NCI-H2107 treated with DMSO at 0.1 percent for 48 hours (cell line): ENCODE data around the gene RASGEF1B.

Source experiments
- DNase-seq: peaks from one replicate; lab custom pipeline; 2025; ENCODE audit not compliant: unreplicated experiment; lab: John Stamatoyannopoulos, UW

RASGEF1B gene

DNA sequence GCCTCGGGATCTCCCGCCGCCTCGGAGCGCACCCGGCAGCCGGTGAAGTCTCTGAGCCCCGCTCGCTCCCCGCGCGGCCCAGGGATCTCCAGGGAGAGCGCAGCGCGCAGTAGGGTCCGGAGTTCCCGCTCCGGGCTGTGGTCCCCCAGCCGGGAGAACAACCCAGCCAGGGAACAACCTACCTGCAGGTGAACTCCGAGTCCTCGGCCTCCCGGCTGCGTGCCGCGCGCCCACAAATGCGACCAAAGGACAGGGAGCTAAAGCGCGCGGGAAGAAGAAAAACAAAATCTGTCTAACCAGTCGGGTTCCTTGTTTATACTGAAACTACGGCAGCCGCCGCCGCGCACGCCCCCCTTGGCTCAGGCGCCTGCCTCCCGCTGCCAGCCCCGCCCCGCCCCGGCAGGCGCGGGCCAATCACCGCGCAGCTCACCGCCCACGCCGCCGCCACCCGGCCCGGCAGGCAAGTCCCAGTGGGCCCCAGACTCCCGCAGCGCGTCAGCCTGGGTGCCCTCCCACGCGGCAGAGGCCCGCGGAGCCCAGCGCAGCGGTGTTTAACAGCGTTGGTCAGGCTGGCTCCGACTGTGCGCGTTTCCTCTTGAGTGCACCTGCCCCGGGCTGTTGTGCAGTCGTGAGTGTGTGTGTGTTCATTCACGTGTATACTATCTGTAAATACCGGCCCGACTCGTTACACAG is at the start of gene RASGEF1B:
Gene RASGEF1B, minus strand, starts transcription at position 320 of the 693 bp plus-strand sequence. CDS start 12,399 bp downstream, outside the sequence.
- DNase-seq, result peak; percentile 86

DNA sequence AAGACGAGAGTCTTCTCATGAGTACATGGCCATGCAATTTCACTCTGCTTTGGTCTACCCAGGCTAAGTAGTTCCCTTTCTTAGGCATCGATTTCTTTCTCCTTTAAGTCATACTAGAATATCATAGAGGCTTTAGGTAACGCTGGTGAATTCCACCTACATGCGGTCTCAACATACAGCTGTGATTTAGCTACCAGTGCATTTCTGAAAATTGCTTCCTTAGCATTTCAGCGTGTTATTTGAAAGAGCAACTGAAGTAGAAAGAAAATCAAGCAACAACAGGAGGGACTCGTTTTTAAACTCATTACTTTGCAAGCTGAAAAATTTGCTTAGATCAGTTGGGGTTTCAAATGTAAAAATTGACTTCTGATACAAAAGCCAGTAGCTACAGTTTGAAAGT is 48.1 kb upstream of the RASGEF1B start:
- DNase-seq, result no peak

DNA sequence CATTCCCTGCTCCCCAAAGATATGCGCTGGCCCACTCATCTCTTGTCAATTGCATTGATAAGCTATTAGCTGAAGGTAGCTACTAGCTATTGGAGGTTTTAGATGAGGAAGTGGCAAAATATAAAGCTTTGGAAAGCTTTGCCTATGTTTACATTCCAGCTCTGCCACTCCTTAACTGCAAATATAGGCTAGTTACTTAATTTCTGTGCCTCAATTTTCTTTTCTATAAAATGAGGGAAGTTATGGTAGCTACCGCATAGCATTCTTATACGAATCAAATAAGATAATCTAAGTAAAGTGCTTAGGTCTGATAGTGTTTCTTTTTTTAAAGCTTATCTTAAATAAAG is 47.7 kb upstream of the RASGEF1B start:
- no peak for DNase-seq

DNA sequence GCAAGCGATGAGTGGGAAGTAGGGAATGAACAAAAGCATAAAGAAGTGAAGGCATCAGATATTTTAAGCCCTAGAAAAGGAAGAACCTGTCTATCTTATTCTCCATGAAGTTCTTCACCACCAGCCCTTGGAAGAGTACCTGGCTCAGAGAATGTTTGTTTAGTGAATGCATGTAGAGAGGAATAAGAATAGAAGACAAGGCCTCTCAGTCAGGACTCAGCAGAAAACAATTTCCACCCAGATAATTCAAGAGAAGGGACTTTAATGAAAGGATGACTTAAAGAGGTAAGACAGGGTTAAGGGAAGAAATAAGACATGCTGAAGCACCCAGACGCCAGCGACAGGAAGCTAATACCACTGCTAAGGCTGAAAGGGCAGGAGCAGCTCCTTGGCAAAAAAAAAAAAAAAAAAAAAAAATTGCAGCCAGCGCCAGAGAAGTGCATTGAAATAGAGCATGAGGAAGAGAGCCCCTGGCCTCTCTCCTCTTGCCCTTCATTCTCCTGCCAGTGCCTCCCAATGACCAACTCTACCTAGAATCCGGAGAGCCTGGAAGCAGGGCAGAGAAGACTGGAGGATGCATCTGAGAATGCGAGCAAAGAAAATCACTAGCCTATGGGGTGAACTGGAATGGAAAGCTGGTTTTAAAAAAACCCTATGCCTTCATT is 47.2 kb upstream of the RASGEF1B start:
- no peak for DNase-seq

DNA sequence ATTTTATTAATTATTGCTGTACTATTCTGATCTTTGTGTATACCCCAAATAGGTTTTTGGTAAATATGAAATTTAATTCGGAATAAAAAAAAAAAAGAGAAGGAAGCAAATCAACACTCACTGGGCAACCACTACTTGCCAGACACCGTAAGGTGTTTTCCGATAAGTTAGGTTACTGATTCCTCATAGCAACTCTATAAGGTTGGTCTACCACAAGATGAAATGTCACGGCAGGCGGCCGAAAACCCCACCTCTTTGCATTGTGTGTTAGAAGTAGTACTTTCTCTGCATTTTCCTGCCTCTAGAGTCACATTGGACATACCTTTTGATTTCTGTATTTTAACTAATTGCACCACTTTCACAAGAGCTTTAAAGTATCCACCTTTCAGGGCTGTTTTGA is 44.5 kb upstream of the RASGEF1B start:
- DNase-seq, result no peak

DNA sequence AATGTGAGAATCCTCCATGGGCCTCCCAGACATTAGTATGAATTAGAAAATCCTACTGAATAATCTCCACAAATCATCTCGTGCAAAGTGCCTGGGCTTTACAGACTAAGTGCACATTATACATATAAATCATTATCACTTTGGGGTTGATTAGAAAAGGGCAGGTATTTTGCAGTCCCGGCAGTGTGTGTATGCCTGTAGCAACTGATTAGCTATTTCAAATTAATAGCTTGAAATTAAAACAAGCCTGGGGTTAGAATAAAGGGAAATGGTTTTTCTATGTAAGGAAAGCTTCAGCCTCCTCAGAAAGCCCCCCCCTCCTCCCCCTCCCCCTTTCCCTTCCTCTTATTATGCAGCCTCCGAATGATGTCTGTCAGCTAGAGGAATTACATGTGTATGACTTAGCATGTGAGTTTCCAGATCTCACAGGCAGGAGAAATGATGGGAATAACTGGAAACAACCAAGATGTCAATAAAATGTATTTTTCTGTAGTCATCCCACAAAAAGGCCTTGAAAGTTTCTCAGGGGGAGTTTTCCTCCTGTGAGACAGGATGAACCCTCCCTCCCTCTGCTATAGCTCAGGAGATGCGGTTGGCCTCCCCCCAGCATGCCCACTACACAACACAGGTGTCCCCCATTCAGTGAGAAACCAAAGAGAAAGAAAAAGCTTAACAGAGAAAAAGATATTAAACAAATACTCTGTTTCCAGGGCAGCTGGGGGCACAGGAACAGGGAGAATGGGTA is 41.2 kb upstream of the RASGEF1B start:
- no peak for DNase-seq

DNA sequence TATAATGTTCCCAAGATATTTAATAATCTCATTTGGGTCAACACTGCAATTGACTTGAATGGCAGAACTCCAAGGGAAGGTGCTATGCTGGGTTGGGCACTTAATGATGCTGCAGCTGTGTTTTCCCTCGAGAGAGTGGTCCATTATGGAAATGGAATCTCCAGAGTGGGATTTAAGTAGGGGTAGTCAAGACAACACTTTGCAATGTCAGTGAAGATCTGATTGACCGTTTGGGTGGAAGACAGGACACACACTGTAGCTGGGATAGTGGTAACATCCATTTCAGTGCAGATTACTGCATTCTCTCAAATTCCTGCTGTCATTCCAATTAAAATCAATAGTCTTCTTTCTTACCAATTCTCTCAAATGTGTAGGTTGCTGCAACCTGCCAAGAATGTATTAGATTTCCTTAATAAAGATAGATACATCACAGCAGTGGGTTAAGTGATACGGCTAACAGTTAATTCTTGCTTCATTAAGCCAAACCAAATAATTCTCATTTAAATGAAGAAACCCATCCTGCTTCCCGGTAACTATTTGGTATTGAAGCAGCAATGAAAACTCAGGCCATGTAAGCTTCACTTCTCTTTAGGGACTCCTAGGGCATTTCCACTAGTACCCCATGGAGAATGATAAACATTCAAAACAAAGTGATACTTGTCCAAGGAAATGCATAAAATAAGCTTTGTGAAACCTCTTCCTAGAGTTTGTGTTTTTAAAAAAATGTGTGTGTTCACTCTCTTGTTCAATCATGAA is 40.5 kb upstream of the RASGEF1B start:
- DNase-seq, result no peak

DNA sequence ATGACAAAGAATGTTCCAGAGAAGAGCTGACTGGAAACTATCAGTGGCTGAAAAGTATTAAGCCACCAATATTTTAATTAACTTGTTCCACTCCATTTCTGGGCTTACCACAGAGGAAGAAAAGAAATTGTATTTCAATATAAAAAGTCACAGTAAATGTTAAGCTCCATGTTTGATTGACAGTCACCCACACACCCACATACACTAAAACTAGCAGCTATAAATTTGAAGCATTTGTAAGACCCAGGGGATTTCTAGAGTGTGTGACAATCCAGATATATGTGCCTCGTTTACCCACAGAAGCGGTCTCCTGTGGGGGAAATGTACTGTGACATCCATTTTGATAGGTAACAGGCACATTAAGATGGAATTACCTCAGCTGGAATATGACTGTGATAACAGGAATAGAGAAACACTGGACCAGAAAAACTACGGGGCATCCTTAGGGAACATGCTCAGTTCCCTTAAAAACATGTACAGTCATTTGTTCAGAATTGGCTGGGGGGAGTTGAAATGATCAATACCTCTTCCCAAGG is 39.0 kb upstream of the RASGEF1B start:
- DNase-seq, result no peak

DNA sequence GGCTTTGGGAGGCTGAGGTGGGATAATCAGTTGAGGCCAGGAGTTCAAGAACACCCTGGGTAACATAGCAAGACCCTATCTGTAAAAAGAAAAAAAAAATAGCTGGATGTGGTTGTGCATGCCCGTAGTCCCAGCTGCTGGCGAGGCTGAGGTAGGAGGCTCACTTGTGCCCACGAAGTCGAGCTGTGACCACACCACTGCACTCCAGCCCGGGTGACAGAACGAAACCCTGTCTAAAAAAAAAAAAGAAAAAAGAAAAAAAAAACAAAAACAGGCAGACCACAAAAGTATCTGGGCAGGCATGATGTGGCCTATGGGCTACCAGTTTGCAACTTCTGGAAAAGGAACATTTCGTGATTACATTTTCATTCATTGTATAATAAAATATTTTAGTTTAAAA is 38.1 kb upstream of the RASGEF1B start:
- no peak for DNase-seq

DNA sequence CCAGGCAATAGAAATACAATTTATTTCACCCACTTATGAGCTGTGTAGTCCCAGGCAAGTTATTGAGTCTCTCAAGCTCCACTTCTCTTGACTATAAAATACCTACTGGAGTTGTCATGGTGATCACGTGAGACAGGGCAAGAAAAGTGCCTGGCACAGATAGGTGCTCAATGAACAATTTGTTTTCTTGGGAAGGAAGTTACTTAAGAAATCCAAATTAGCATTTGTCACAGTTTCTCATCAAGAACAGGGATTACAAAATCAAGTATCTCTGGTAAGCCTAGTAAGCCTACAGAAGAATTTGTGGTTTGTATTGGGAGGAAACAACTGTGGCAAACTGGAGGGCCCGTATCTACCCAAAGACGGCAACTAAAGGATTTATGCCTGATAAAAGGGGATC is 37.5 kb upstream of the RASGEF1B start:
- DNase-seq, result no peak

DNA sequence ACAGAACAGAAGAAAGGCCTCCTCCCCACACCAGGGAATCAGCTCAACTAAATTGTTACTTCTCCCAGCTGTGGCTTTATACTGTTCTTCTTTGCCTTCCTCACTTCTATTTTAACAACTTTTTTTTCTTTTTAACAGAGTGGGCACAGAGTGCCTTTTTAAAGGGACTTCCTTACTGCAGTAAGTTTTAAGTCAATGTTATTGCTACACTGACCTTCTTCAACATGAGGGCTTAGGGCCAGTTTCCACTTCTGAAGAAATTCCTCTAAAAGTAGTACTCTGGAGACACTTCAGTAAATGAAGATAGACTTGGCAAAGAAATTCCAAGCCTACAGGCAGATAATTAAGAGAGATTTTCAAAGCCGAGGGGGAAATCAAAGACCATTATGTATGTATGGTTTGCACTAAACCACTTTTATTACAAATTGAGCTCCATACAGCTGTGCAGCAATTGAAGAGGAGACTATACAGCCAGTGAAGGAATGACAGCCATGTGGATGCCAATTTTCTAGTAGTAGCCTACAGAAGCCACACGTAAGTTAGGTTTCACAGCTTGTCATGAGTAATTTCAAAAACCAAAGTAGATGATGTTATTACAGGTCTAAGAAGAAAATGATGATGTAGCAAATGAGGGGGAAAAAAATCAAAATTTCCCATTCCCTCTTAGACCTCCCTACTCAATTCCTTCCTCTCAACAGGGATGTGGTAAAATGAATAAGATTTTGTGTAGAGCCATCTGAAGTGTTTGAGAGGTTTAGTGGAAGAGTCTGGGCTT is 36.9 kb upstream of the RASGEF1B start:
- no peak for DNase-seq

DNA sequence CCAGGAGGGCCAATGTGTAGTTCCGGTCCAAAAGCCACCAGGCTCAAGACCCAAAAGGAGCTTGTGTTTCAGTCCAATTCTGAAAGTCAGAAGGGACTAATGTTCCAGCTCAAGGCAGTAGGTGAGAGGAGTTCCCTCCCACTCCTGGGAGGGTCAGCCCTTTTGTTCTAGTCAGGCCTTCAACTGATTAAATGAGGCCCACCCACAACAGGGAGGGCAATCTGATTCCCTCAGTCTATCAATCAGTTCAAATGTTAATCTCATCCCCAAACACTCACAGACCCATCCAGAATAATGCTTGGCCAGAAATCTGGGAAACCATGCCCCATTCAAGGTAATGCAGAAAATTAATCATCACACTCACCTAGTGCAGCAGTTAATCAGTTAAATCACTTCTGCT is 35.8 kb upstream of the RASGEF1B start:
- DNase-seq, result no peak

DNA sequence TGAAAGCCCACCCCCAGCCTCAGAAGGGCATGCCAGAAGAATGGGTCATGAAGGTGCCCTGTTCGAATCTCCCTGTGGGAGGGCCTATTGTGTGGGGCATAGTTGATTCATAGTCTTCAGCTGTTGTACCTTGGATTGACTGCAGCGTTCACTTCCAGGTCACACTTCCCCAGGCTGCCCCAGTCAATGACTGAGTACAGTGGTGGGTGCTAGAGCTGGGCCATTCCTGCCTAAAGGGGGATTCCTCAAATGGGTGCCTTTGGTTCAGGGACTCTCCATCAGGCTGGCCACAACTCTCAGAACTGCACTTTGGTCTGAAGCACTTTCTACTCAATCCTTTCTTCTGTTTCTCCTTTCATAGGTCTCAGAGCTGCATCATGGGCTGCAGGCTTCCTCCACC is 35.0 kb upstream of the RASGEF1B start:
- no peak for DNase-seq

DNA sequence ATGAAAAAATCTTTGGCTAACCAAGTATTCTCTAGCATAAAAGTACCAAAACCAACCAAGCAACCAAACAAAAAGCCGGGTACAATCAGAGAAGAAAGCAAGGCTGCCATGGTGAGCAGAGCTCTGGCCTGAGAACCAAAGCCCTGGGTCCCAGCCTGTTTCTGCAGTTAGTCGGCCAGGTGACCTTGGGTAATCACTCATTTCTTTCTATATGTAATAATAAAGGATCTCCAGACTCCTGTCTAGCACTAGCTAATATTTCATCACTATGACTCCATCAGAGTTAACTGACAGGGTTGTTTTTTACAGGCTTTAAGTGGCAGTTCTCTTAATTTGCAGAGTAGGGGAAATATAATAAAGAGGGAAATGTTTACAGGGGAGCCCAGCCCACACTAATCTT is 34.0 kb upstream of the RASGEF1B start:
- DNase-seq, result no peak

DNA sequence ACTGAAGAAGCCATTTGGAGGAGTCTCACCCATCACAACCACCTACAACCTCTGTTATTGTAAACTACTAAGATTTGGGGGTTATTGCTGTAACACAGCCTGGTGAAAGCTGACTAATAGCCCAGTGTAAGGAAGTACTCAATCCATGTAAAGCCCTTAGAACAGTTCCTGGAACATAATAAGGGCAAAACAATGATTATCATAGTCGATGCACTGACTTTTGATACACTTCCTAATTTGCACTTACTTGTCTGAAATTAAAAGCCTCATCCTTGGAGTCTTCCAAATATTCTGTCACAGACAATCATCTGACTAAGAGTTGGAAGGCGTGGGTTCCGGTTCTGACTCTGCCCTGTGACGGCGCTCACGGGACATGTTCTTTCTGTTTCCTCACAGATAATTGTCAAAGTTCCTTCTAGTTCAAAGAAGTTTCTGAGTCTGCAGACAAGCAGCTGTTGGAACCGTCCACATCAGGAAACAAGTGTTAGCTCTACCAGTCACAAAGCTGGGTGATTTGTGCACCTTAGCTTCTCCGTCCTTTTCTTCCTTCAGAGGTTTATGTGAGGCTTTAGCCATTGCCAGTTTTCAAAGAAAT is 33.4 kb upstream of the RASGEF1B start:
- no peak for DNase-seq

DNA sequence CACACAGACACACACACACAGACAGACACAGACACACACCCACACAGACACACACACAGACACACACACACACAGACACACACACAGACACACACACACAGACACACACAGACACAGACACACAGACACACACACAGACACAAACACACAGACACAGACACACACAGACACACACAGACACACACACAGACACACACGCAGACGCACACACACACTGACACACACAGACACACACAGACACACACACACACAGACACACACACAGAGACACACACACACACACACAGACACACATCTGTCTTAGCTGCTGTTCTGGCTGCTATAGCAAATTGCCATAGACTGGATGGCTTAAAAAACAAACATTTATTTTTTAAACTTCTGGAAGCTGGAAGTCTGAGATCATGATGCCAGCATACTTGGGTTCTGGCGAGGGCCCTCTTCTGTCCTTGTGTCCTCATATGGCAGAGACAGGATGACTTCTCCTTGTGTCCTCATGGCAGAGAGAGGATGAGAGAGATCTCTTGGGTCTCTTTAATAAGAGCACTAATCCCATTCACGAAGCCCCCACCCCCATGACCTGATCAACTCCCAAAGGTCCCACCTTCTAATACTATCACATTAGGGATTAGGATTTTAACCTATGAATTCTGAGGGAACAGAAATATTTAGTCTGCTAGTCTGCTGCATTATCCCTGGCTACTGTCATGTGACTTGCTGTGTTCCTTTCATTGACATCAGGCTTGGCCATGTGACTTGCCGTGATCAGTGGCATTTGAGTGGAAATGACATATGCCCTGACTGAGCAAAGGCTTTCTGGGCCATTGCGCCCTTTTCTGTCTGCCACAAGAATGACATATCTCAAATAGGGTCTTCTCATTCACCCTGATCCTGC is 32.7 kb upstream of the RASGEF1B start:
- no peak for DNase-seq

DNA sequence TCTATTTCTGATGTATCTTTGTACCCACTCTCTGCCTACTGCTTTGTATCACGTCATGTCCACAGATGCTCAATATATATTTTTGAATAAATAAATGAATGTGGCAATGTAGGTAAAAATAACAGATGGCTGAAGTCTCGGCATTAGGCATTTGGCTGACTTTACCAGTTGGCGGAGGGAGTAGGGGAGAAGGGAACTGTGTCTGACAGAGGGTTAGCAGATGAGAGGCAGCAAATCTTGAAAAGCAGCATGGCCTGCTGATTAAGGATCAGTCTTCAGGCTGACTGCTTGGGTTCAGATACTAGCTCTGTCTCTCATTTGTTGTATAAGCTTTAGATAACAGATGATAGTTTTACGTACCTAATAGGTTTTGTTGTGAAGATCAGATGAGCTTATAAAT is 31.9 kb upstream of the RASGEF1B start:
- DNase-seq, result no peak

DNA sequence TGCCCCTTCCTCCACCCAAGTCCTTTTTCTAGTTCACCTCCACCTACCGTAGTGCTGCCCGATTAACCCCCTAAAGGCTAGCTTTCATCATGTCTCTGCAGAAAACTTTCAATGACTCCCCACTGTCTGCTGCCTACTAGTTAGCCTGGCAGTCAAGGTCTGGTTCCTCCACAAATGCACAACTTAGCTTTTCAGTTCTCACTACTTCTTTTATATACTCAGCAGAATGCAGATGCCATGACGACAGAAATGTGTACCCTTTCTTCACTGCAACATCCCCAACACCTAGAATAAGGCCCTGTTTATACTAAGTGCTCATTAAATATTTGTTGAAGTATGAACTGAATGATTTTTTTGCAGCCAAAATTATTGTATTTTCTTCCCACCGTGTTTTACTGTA is 30.9 kb upstream of the RASGEF1B start:
- DNase-seq, result no peak

DNA sequence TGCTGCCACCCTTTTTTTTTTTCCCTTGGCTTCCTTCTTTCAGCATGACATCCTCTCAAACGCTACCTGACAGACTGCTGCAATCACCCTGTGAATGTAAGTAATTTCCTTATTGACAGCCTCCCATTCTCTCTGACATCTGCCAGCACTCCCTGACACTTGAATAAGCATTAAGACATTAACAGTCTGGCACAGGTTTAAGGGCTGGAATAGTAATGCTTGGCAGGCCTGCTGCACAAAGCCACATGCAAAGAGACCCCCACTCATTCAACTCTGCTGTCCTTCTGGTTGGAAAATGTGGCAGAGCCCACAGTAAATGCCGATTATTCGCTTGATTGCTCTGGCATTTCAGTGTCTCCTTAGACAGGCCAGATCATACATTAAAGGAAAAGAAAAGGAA is 28.1 kb upstream of the RASGEF1B start:
- peak; percentile 40 for DNase-seq
